Prostate gland (tissue), 2 donors: ENCODE measurements around the gene INCA1.

Experiments used
- POLR2A ChIP-seq: fragments of 450-650 bp; IDR thresholded peaks from one replicate; pipeline ENCODE4 v1.6.1; 2016; ENCODE audit warnings: antibody characterized with exemption, mild to moderate bottlenecking
- TF ChIP-seq, protein P1 (sequence below), 4 experiments: fragments of 200-600 bp in 2 of 4; fragments of 450-650 bp in 2 of 4; sonication (generic) in 2 of 4; IDR thresholded peaks; 1 replicate in 3 of 4; 2 replicates in 1 of 4; pipeline ENCODE4 v1.5.1; 2016 to 2019; ENCODE audit warnings: antibody characterized with exemption in 4 of 4, mild to moderate bottlenecking in 2 of 4, moderate library complexity in 2 of 4

DNA sequence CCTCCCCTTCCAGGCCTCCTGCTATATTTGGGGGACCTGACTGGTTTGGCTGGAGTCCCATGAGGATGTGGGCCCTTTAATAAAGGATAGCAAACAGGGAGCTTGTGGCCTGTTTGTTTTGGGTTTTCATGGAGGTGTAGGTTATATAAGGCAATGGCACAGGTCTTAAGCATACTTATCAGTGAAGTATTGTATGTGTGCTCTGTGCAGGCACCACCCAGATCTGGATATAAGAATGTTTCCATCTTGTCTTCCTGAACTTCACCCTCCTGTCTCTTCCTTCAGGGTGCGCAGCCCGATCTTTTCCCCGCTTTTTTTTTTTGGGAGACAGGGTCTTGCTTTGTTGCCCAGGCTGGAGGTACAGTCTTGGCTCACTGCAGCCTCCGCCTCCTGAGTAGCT lies 27.3 kb upstream of the INCA1 start:
- TF ChIP-seq, protein P1, sequence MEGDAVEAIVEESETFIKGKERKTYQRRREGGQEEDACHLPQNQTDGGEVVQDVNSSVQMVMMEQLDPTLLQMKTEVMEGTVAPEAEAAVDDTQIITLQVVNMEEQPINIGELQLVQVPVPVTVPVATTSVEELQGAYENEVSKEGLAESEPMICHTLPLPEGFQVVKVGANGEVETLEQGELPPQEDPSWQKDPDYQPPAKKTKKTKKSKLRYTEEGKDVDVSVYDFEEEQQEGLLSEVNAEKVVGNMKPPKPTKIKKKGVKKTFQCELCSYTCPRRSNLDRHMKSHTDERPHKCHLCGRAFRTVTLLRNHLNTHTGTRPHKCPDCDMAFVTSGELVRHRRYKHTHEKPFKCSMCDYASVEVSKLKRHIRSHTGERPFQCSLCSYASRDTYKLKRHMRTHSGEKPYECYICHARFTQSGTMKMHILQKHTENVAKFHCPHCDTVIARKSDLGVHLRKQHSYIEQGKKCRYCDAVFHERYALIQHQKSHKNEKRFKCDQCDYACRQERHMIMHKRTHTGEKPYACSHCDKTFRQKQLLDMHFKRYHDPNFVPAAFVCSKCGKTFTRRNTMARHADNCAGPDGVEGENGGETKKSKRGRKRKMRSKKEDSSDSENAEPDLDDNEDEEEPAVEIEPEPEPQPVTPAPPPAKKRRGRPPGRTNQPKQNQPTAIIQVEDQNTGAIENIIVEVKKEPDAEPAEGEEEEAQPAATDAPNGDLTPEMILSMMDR (IDR thresholded peaks at IDR 0.05) = no peak
- no peak for TF ChIP-seq POLR2A
